Skeletal muscle tissue (tissue), 4 donors: ENCODE measurements around the gene FOXN1. TPM values are rescaled to one million over a fixed set of nuclear protein-coding genes. Genes with fewer than 3 reads are reported as not detected.

Experiments used
- H3K27ac ChIP-seq: one replicate; pipeline ENCODE4 v1.7.0; 2013; ENCODE audit warnings: mild to moderate bottlenecking, low read depth, low read length, inconsistent platforms
- H3K27me3 ChIP-seq, 3 donors: one replicate each; pipeline ENCODE4 v1.7.0; 2013; ENCODE audit warnings: low read length in 3 of 3; ENCODE audit not compliant: control insufficient read depth in 3 of 3, insufficient read depth in 3 of 3
- H3K36me3 ChIP-seq, 3 donors: one replicate each; pipeline ENCODE4 v1.7.0; 2013; ENCODE audit warnings: low read length in 3 of 3; ENCODE audit not compliant: control insufficient read depth in 3 of 3, insufficient read depth in 3 of 3
- H3K4me1 ChIP-seq, 3 donors: one replicate each; pipeline ENCODE4 v1.7.0; 2013; ENCODE audit warnings: low read length in 3 of 3, mild to moderate bottlenecking in 3 of 3; ENCODE audit not compliant: control insufficient read depth in 3 of 3, insufficient read depth in 3 of 3
- H3K4me3 ChIP-seq, 3 donors: one replicate each; pipeline ENCODE4 v1.7.0; 2013; ENCODE audit warnings: low read length in 3 of 3
- H3K9ac ChIP-seq, 3 donors: one replicate each; pipeline ENCODE4 v1.7.0; 2013; ENCODE audit warnings: low read length in 3 of 3, mild to moderate bottlenecking in 3 of 3, moderate library complexity in 2 of 3, low read depth in 1 of 3
- H3K9me3 ChIP-seq, 3 donors: one replicate each; pipeline ENCODE4 v1.7.0; 2013; ENCODE audit warnings: low read length in 3 of 3; ENCODE audit not compliant: control insufficient read depth in 3 of 3
- total RNA-seq: library from RNA; depleted of rRNA; stranded (reverse); fragments of >200 nt; gene quantifications from one replicate; pipeline ENCODE4 v1.2.3, GENCODE V29; 2014
- donor health status: Osteomylitis.

The FOXN1 gene
- total RNA-seq, 1 donor from 2014 or later = not detected

DNA sequence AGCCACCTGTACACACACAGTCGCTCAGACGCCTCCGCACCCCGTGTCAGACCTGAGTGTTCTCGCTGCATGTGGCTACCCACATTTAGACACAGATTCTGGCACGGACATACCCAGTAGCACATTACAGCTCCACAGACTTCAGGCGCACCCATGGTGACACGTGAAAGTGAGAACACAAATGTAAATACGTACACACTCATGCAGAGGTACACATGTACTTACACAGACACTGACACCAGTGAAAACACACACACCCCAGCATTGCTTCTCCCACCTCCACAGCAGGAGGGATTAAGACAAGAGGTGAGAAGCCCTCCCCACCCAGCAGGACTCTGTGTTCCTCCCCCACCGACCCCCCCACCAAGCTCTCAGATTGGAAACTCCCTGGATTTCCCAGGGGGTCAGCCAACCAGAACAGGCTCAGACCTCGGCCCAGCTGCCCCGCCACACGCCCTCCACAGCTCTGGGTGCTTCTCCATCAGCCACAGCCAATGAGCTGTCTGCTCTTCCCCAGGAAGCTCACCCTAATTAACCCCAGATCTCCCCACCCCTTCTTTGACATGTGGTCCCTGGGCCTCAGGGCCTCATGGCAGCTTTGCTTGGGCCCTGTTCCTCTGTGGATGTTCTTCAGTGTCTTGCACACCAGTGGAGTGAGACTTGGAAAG lies 5.3 kb upstream of the FOXN1 start:
- H3K36me3 ChIP-seq = no peaks in the 10 kb centered on the region
- H3K4me3 ChIP-seq = no peak overlapping the region
- H3K9ac ChIP-seq = no peak overlapping the region
- peaks cover 3 to 7% (median 7%) of the 10 kb centered on the region in 3 donors for H3K4me1 ChIP-seq
- no peaks in the 10 kb centered on the region for H3K9me3 ChIP-seq
- no peak overlapping the region for H3K27ac ChIP-seq
- H3K27me3 ChIP-seq = peaks cover 0 to 16% (median 5%) of the 10 kb centered on the region in 3 donors

- Histone ChIP-seq H3K9me3 (no peaks in the 10 kb centered on the region), H3K4me3 (no peak overlapping the region), H3K27me3 (peaks cover 0 to 15% (median 11%) of the 10 kb centered on the region in 3 donors), H3K27ac (no peak overlapping the region), H3K36me3 (no peaks in the 10 kb centered on the region), H3K4me1 (peaks cover 3 to 7% (median 7%) of the 10 kb centered on the region in 3 donors), H3K9ac (no peak overlapping the region)
These were observed 4.5 kb upstream of the FOXN1 start for GRCh38 chr17:28501421-28502284.

DNA sequence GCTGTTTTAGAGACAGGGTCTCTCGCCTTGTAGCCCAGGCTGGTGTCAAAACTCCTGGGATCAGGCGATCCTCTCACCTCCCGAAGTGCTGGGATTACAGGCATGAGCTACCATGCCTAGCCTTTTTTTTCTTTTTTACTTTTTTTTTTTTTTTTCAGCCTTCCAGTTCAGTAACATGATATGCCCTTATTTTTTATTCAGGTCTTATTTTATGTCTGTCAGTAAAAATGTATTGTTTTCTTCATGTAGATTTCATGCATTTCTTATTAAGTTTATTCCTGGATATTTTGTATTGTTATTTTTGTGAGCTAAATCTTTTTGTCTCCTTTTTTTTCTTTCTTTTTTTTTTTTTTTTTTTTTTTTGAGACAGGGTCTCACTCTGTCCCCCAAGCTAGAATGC lies 2.7 kb upstream of the FOXN1 start:
- Histone ChIP-seq H3K36me3 (no peaks in the 10 kb centered on the region), H3K27ac (no peak overlapping the region), H3K9me3 (no peaks in the 10 kb centered on the region), H3K27me3 (peaks cover 4 to 25% (median 23%) of the 10 kb centered on the region in 3 donors), H3K4me3 (no peak overlapping the region), H3K4me1 (peaks cover 3 to 7% (median 7%) of the 10 kb centered on the region in 3 donors), H3K9ac (no peak overlapping the region)

GRCh38 chr17:28506763-28507487 lies 777 bp downstream of the FOXN1 start:
- H3K9ac ChIP-seq = no peak overlapping the region
- no peaks in the 10 kb centered on the region for H3K4me1 ChIP-seq
- H3K4me3 ChIP-seq = no peak overlapping the region
- no peaks in the 10 kb centered on the region for H3K36me3 ChIP-seq
- H3K27me3 ChIP-seq = peaks cover 33 to 57% (median 50%) of the 10 kb centered on the region in 3 donors
- H3K27ac ChIP-seq = no peak overlapping the region
- H3K9me3 ChIP-seq = no peaks in the 10 kb centered on the region

GRCh38 chr17:28507567-28508203 lies 1.5 kb downstream of the FOXN1 start:
- Histone ChIP-seq H3K27ac (no peak overlapping the region), H3K36me3 (no peaks in the 10 kb centered on the region), H3K27me3 (peaks cover 41 to 64% (median 58%) of the 10 kb centered on the region in 3 donors), H3K4me3 (no peak overlapping the region), H3K4me1 (no peaks in the 10 kb centered on the region), H3K9me3 (no peaks in the 10 kb centered on the region), H3K9ac (no peak overlapping the region)

DNA sequence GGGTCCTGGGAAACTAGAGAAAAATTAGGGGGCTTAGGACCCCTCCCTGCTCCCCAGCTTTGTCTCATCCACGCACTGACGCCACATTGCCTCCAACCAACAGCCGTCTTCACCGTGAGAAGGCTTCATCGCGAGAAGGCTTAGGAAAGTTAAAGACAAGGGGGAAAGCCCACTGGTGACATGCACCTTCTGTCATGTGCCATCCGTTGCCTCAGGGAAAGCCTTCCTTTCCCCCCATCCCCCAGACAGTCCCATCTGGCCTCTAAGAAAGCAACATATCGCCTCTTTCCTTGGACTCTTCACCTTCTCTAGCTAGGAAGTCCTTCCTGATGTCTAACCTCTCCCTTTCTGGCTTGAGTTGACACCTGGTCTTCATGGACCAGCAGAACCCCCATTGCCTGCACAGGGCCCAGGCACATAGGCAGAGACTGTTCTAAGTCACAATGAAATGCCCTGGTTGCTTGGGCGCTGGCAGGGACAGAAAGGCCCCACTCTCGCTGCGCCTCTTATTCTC lies 2.1 kb downstream of the FOXN1 start:
- Histone ChIP-seq H3K9ac (no peak overlapping the region), H3K27me3 (peaks cover 45 to 65% (median 61%) of the 10 kb centered on the region in 3 donors)

GRCh38 chr17:28509789-28510188 lies 3.6 kb downstream of the FOXN1 start:
- Histone ChIP-seq H3K36me3 (no peaks in the 10 kb centered on the region), H3K27ac (no peak overlapping the region), H3K9ac (no peak overlapping the region), H3K4me3 (no peak overlapping the region), H3K27me3 (peaks cover 53 to 73% (median 72%) of the 10 kb centered on the region in 3 donors), H3K9me3 (no peaks in the 10 kb centered on the region), H3K4me1 (no peaks in the 10 kb centered on the region)

More for the DNA sequence above, 2.1 kb downstream of the FOXN1 start:
- no peak overlapping the region for H3K27ac ChIP-seq
- H3K36me3 ChIP-seq = no peaks in the 10 kb centered on the region
- H3K4me3 ChIP-seq = no peak overlapping the region
- no peaks in the 10 kb centered on the region for H3K4me1 ChIP-seq
- H3K9me3 ChIP-seq = no peaks in the 10 kb centered on the region

DNA sequence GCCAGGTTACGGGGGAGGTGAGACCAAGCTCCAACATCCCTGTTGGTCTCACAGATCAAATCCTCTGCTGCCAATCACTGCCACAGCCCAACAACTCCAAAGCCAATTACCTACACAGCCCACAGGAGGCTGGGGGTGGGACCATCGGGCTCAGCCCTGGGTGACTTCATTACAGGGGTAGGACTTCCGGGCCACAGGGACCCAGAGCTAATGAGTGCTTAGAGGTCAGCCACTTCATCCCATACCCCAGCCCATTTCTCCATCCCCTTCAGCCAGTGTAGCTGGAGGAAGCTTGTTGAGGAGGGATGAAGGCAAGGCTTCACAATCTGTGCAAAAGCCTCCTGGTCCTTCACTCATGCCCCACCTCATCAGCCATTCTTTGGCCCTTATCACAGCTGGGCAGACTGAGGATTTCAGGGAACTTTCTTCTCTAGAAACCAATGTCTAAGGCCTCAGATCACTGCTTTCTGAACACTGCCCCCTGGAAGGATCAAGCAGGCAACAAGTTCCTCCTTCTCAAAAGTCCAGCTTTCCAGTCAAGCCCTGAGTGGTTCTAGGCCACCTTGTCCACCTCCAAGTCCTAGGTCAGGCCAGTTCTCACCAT lies 5.8 kb downstream of the FOXN1 start:
- Histone ChIP-seq H3K9me3 (no peaks in the 10 kb centered on the region), H3K9ac (no peak overlapping the region), H3K27ac (no peak overlapping the region), H3K27me3 (peaks cover 53 to 67% (median 60%) of the 10 kb centered on the region in 3 donors), H3K4me1 (no peaks in the 10 kb centered on the region), H3K4me3 (no peak overlapping the region), H3K36me3 (no peaks in the 10 kb centered on the region)

- Histone ChIP-seq H3K27ac (no peak overlapping the region), H3K9ac (no peak overlapping the region), H3K4me1 (no peaks in the 10 kb centered on the region), H3K36me3 (no peaks in the 10 kb centered on the region), H3K4me3 (no peak overlapping the region), H3K27me3 (peaks cover 48 to 57% (median 49%) of the 10 kb centered on the region in 3 donors), H3K9me3 (no peaks in the 10 kb centered on the region)
These were observed 7.3 kb downstream of the FOXN1 start for GRCh38 chr17:28513476-28513875.
